GM12878 (cell line): ENCODE data around the gene ADAM11.

Experiments used
- CEBPB ChIP-seq, 2 experiments: fragments of 150-350 bp in 1 of 2; IDR thresholded peaks; 2 replicates each; pipeline ENCODE4 v1.6.1; 2012 to 2014; ENCODE audit warnings: low read depth in 2 of 2, low read length in 2 of 2, borderline replicate concordance in 1 of 2, inconsistent platforms in 1 of 2
- LARP7 ChIP-seq: fragments of 450-650 bp; IDR thresholded peaks from 2 replicates; pipeline ENCODE4 v1.6.1; 2017; ENCODE audit warnings: mild to moderate bottlenecking
- MAX ChIP-seq: IDR thresholded peaks from 2 replicates; pipeline ENCODE4 v1.6.1; 2012; ENCODE audit warnings: low read depth, low read length, improper control_type of control experiment
- NBN ChIP-seq: fragments of 450-650 bp; IDR thresholded peaks from 2 replicates; pipeline ENCODE4 v1.6.1; 2016
- NFXL1 ChIP-seq: fragments of 450-650 bp; IDR thresholded peaks from 2 replicates; pipeline ENCODE4 v1.6.1; 2017; ENCODE audit warnings: antibody characterized with exemption, mild to moderate bottlenecking, borderline replicate concordance
- RELA ChIP-seq: fragments of 450-650 bp; IDR thresholded peaks from 2 replicates; pipeline ENCODE4 v1.8.0; 2014; ENCODE audit warnings: borderline replicate concordance; ENCODE audit not compliant: partially characterized antibody
- SMC3 ChIP-seq: IDR thresholded peaks from 2 replicates; pipeline ENCODE4 v1.6.1; 2011; ENCODE audit warnings: low read length, improper control_type of control experiment, borderline replicate concordance
- SPI1 ChIP-seq: IDR thresholded peaks from 2 replicates; pipeline ENCODE4 v1.6.1; 2011; ENCODE audit warnings: low read depth, mild to moderate bottlenecking, low read length, moderate library complexity, borderline replicate concordance; ENCODE audit not compliant: insufficient read depth
- SRF ChIP-seq, 2 experiments: IDR thresholded peaks; 2 replicates each; pipeline ENCODE4 v1.6.1; 2011; ENCODE audit warnings: low read depth in 2 of 2, low read length in 2 of 2, mild to moderate bottlenecking in 1 of 2, moderate library complexity in 1 of 2
- ZNF274 ChIP-seq: IDR thresholded peaks from one replicate; pipeline ENCODE4 v1.8.0; 2011; ENCODE audit not compliant: insufficient read length, insufficient read depth
- TF ChIP-seq, protein P1 (sequence below), 3 experiments: IDR thresholded peaks in 2 of 3; conservative IDR thresholded peaks in 1 of 3; 2 replicates each; pipeline ENCODE4 v1.5.1; 2011; ENCODE audit warnings: low read depth in 3 of 3, low read length in 3 of 3, mild to moderate bottlenecking in 3 of 3, control low read depth in 2 of 3, moderate library complexity in 2 of 3, inconsistent platforms in 1 of 3, mixed read lengths in 1 of 3; ENCODE audit not compliant: control insufficient read depth in 2 of 3, insufficient read depth in 1 of 3; ENCODE audit errors: extremely low read depth in 1 of 3
- TF ChIP-seq, protein P2 (sequence below): IDR thresholded peaks from 2 replicates; pipeline ENCODE4 v1.6.1; 2011; ENCODE audit warnings: borderline replicate concordance, low read depth, mild to moderate bottlenecking, moderate library complexity, mixed read lengths, low read length; ENCODE audit not compliant: insufficient read depth; ENCODE audit errors: extremely low read length

DNA sequence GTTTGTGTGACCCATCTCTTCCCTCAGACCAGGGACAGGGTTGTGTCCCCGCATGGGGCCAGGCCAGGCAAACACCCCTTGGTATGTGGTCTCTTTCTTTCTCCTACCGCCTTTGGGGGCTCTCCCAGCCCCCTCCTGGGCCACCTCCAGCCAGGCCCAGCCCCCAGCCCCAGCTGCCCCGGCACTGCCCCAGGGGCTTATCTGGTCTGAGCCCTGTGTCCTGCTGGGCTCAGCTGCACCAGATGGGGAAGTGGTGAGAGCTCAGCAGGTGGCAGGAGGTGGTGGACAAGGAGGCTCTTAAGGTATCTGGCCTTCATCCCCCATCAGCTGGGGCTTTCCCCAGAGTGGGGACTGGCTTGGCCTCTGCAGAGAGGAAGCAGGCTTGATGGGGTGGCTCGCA lies 8.7 kb downstream of the ADAM11 start:
- TF ChIP-seq CEBPB (IDR thresholded peaks at IDR 0.05; ENCODE audit: borderline replicate concordance in 1 of 2, low read depth in 2 of 2, low read length in 2 of 2), result no peak
- TF ChIP-seq ZNF274, result no peak
- TF ChIP-seq, protein P1, sequence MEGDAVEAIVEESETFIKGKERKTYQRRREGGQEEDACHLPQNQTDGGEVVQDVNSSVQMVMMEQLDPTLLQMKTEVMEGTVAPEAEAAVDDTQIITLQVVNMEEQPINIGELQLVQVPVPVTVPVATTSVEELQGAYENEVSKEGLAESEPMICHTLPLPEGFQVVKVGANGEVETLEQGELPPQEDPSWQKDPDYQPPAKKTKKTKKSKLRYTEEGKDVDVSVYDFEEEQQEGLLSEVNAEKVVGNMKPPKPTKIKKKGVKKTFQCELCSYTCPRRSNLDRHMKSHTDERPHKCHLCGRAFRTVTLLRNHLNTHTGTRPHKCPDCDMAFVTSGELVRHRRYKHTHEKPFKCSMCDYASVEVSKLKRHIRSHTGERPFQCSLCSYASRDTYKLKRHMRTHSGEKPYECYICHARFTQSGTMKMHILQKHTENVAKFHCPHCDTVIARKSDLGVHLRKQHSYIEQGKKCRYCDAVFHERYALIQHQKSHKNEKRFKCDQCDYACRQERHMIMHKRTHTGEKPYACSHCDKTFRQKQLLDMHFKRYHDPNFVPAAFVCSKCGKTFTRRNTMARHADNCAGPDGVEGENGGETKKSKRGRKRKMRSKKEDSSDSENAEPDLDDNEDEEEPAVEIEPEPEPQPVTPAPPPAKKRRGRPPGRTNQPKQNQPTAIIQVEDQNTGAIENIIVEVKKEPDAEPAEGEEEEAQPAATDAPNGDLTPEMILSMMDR (IDR thresholded peaks at IDR 0.05 in 2 of 3, conservative IDR thresholded peaks at IDR 0.05 in 1 of 3; ENCODE audit: control insufficient read depth in 2 of 3, extremely low read depth in 1 of 3, insufficient read depth in 1 of 3, low read depth in 3 of 3, low read length in 3 of 3), result no peak
- peak; percentile 30; the same call in 1 of the 2 replicates for TF ChIP-seq SPI1
- TF ChIP-seq SRF (IDR thresholded peaks at IDR 0.05; ENCODE audit: low read depth in 2 of 2, low read length in 2 of 2), result no peak
- no peak for TF ChIP-seq RELA
- TF ChIP-seq NBN, result no peak
- no peak for TF ChIP-seq MAX
- no peak for TF ChIP-seq NFXL1
- no peak for TF ChIP-seq SMC3
- TF ChIP-seq, protein P2, sequence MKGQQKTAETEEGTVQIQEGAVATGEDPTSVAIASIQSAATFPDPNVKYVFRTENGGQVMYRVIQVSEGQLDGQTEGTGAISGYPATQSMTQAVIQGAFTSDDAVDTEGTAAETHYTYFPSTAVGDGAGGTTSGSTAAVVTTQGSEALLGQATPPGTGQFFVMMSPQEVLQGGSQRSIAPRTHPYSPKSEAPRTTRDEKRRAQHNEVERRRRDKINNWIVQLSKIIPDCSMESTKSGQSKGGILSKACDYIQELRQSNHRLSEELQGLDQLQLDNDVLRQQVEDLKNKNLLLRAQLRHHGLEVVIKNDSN, result no peak
- TF ChIP-seq LARP7, result no peak
